GM19438 (cell line): ENCODE data around the gene MXRA5.
"Not testable (repeated sequence)": the region's sequence is repeated elsewhere in the genome, so short reads cannot be mapped to it uniquely, and the experiment has no call there.

ENCODE experiments used
- ATAC-seq: cut with Tn5 transposase; IDR thresholded peaks from one replicate; pipeline ENCODE4 v1.9.1; 2021; ENCODE audit warnings: low read depth; ENCODE audit not compliant: unreplicated experiment

The MXRA5 gene

DNA sequence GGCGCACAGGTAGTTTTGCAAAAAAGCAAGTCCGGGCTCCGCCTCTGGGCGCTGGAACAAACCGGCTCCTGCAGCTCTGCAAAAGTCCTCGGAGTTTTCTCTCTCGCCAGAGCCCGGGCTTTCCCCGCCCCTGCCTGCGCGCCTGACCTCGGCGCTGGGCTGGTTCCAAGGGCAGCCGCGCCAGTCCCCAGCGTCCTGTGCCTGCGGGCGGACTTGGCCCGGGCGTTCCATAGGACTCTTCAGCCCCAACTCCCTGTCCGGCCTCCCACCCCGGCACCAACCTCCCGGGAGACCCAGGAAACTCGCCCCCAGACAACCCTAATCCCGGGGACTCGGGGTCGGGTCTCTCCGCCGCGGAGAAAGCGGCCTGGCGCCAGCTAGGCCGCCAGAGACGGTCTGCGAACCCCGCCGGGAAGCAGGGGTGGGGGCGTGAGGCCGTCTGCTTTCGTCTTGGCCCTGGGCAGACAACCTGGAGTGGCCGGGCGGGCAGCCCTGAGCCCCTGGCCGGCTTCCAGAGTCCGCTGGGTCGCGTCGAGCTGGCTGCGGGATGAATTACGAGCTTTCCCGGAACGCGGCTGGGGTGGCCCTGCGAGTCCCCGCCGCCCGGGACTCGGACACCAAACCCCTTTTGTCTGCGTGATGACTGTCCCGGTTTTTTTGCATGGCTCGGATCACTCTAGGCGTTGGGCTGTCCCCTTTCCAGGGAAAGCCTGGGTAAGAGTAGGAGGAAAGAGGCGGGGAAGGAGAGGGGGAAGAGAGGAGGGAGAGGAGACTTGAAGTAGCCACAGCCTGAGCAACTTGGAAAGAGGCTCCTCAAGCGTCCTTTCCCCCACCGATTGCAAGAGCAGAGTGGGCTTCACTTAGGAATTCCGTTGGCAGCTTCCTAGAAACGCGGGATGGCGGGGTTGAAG, 916 bp downstream of the MXRA5 start:
- no peak for ATAC-seq

DNA sequence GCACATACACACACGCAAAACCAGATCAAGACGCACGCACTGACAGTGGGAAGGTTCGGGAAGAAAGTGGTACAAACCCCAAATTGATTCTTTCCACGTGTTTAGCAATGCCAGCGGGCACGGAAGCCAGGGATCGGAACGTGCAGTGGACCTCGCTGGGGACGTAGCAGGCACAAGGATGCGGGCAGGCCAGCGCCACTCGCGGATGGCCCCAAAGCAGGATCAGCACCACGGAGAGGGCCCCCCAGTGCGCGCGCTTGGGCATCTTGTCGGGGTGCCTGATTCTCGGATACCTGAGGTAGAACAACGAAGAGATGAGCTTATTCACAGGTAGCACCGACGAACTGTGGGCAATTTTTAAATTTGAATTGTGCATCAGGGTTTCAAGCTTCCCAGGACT, 2.9 kb downstream of the MXRA5 start:
- not testable (repeated sequence) for ATAC-seq

DNA sequence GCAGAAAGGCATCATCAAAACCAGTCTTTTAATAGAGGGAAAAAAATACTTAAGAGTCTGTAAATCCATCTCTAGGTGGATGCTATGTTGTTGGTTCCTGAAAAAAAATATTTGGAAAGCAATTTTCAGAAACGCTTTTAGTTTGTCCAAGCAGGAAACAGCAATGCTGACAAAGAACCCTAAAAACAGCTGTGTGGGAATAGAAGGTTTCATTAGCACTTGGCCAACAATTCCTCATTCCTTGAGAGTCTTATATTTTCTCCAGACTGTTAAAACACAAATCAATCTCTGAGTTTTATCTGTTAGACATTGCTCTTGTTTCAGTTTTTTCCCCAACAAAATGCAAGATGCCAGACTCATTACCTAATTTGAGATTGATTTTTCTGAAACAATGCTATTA, 6.4 kb downstream of the MXRA5 start:
- no peak for ATAC-seq

DNA sequence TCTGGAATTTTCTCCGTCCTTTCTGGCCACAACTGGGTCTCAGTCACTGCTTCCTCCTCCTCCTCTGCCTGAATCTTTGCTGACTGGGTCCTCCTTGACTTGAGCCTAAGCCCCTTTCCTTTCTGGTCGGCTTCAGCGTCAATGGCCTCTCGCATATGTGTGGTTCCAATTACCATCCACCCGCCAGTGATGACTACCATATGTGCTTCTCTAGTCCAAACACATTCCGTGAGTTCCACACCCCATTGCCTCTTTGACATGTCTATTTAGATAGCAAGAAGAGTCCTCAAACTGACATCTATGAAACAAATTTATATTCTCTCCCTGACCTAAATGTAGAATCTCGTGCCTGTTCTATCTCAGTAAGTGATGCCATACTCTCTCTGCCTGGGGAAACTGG, 19.8 kb downstream of the MXRA5 start:
- no peak for ATAC-seq

DNA sequence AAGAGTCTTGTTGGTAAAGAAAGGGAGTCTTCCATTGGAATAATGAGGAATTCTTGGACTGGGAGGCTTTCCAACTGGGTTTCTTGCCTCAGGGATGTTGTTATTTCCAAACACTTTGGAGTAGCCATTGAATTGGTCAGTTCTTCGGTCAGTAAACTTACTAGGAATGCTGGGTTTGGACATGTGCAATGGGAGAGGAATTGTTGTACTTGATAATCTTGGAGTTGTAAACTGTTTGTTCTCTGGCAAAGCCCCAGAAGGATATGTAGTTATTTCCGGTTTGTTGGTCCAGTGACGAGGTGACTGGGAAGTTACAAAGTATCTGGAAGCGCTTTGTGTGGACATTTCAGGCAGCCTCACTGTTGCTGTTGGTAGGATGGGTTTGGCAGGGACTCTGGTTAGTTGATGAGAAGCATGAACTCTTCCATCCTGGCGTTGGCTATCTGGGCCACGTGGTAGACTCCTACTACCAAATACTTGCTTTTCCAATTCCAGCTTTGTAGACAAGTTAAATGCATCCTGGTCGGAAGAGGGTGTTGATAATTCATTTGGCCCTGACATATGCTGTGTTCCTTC, 25.9 kb downstream of the MXRA5 start:
- ATAC-seq = no peak

DNA sequence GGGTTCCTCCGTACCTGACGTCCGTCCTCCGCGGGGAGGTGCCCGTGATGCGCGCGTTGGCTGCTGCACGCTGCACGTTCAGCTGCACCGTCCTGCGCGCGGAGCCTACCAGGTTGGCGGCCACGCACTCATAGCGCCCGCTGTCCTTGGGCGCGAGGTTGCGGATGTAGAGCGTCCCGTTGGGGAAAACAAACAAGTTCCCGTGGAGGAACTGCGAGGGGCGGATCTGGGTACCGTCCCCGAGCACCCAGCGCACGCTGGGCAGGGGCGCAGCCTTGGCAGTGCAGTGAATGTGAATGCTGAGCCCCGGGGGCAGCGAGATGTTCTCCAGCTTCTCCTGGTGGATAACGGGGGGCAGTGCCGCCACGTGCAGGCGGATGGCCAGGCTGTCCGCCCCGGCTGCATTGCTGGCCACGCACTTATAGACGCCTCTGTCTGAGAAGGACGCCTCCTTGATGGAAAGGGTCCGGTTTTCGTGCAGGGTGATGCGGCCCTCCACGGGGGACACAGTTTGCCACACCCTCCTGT, 29.2 kb downstream of the MXRA5 start:
- no peak for ATAC-seq

DNA sequence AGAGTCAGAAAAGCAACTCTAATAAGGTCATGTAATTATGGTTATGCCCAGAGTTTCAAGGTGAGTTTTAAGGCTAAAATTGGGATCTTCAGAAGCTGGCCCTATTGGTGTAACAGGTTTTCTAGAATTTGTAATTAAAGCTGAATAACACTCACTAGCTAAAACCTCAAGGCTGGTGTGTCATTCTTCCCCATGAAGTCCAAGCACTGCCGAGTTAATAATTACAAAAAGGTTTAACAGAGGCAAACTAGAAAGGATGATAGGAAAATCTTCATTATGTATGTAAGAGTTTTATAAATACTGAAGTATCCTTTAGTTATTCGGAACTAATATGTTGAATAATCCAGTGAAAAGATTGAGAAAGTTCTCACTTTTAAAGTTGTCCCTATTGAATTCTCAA, 34.3 kb downstream of the MXRA5 start:
- no peak for ATAC-seq

DNA sequence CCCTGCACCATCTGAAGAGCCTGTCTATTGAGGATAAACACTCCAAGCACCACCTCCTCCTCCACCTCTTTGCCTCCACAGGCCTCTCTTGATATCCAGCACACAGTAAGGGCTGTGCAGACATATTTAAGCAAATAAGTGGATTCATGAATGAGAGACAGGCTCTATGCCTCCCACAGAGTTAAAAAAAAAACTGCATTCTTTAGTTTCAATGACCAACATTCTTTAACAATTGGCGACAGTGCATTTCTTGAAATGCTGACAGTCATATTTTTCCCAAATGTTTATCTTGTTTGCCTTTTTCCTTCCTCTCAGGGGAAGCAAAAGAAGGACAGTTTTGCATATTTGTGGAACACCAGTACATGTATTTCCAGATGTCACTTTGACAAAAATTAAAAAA, 38.6 kb downstream of the MXRA5 start:
- no peak for ATAC-seq

DNA sequence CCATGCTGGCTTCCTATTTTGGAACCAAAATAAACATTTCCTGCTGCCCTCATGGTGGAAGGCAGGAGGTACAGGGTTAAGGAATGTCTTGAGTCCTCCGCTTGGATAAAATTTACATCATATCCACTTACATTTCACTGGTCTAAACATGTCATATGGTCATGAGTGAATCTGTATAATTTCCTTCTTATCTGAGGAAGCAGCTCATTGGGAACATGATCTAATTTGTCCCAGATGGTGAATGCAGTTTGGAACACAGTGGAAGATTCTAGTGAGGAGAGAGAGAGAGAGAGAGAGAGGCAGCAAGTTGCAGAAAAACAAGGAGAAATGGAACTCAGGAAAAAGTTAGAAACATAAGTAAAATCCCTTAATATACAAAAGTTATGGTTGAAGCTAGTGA, 46.8 kb downstream of the MXRA5 start:
- ATAC-seq = no peak

DNA sequence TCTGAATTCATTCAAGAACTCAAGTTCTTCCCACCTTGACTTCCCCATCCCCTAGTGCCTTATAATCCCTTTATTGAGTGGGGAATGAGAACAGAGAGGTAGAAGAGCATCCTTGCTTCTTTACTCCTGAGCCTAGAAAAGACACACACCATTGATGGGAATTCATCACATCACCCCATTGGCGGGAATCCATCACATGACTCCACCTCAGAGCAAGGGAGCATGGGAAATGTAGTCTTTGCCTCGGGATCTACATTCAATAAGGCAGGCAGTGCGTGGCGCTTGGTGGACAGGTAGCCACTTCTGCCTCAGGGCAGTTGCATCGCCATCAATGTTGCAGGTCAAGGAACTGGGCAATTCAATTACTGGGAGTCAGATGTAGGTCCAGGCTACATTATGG, 50.7 kb downstream of the MXRA5 start:
- ATAC-seq = no peak

DNA sequence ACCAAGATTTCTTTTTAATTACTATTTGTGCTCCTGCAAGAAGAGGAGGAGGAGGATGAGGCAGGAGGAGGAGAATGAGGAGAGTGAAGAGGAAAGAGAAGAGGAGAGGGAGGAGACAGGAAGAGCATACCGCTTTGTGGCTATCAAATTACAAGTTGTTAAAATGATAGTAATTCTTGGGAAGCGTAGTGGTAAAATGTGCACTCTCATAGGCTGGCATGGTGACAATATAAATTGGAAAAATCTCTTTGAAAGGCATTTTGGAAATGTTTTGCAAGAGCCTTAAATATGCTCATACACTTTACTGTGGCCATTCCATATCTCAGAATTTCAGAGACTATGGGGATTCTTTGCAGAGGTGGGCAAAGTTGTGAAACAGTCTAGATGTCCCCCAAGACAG, 53.2 kb downstream of the MXRA5 start:
- no peak for ATAC-seq

DNA sequence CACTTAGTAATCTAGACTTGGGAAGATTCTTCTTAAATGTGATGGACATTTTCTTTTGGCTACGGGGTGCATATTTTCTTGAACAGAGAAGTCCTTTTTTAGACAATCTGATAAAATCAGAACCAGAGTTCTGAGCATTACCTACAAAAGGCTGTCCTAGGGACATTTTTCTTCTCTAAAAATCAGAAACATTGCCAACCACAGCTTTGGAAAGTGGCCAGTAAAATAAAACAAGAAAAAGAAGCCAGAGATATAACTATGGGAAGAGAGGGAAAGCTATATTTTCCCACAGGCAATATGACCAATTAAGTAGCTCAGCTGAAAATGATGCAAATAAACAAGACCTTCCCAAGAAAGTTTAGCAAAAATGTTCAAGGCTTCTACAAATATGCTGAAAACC, 55.9 kb downstream of the MXRA5 start:
- no peak for ATAC-seq

DNA sequence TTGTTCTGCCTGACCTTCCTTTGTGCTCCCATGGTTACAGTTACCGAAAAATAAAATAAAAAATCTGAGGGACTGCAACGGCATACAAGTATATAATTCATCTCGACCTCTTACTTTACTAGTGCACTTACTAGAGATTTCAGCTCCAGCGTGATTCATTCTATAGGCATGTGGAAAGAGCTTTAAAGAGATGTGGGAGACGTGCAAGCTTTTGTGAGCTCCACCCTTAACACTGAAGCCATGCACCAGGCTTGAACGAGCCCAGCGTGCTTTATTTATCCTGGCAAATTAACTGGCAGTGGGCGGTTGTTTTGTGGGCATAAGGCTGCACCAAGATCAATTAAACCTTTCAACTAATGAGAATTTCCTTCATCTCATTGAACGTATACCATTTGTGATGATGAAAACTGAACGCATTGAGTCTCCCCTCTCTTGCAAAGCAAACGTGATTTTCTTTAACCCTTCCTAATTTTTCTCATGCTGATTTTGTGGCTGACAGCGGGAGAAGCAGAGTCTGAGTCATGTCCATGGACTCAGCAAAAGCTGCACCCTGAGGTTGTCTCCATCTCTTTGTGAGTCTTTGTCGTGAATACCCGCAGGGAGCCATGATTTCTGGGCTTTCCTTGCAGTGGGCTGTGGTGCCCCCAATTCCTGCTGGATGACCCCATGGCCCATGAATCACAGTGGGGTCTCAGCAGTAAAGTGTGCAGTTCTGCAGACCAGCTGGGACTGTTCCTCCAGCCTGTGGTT, 60.1 kb downstream of the MXRA5 start:
- ATAC-seq = no peak

DNA sequence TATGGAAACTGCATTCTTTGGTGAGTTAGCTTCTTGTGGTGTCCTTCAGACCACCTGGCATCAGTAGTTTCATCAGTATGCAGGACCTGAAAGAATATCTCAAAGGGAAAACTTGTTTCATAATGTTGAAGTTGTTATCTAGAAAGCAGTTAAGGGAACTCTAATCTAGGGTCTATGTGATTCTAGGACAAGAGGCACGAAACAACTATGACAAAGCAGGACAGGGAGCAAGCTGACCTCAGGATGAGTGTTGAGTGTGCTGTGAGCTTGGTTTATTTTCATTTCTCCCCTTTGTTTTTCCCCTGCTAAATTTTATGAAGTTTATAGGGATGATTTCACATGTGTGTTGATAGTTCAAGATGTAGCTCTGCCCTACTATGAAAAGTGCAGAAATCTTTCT, 65.7 kb downstream of the MXRA5 start:
- no peak for ATAC-seq

DNA sequence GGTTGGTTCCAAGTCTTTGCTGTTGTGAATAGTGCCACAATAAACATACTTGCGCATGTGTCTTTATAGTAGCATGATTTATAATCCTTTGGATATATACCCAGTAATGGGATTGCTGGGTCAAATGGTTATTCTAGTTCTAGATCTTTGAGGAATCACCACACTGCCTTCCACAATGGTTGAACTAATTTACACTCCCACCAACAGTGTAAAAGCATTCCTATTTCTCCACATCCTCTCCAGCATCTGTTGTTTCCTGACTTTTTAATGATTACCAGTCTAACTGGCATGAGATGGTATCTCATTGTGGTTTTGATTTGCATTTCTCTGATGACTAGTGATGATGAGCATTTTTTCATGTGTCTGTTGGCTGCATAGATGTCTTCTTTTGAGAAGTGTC, 72.8 kb downstream of the MXRA5 start:
- ATAC-seq = not testable (repeated sequence)

DNA sequence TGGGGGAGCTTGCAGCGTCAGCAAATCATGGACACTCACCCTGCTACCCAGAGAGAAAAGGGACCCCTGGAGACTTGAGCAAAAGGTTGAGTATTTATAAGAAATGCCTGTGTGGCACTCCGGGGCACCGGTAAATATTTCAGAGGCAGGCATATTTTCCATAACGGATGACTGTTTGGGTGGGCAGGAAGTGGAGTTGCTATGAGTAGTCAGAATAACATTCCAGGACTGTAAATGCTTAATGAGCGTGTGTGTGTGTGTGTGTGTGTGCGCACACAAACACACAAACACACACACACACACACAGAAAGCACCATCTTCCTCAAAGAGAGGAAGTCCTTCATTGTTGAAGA, 74.6 kb downstream of the MXRA5 start:
- no peak for ATAC-seq

DNA sequence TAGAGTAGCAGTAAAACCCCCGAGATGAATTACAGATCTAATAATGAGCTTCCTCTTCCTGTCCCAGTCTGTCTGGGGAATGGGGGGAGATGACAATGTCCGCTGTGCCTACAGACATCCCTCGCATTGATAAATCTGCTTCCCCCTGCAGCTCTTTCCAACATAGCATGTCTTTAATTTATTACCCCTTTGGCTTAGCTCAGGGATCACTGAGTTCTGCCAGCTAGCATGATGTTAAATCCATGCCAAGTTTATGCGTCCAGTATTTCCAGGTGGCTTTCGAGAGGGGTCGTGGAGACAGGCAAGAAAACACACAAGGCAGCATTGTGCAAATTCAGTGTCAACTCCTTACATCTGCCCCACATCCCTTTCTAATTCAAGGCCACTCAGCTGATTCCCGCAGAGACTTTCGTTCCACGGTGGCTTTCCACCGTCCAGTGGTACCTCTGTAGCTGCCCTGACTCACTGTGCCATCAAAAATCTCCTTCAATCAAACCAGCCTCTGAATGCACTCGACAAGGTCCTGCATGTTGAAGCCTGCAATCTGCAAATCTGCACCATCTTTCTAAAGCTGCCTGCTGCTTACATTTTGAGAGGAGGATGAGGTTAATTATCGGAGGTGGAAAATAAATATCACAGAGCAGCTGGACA, 75.1 kb downstream of the MXRA5 start:
- ATAC-seq = no peak

DNA sequence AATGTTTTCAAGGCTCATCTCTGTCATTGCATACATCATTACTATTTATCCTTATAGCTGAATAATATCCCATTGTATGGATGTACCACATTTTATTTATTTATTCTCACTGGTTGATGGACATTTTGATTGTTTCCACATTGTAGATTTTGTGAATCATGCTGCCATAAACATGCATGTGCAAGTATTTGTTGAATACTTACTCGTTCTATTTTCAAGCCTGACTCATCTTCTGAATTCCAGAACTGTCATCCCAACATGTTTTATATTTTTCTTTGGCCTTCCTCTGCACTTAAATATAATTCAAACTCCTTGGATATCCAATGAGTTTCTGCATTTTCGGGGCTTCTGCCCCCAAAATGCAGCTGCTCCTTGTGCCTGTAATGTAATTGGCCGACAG, 77.6 kb downstream of the MXRA5 start:
- no peak for ATAC-seq

DNA sequence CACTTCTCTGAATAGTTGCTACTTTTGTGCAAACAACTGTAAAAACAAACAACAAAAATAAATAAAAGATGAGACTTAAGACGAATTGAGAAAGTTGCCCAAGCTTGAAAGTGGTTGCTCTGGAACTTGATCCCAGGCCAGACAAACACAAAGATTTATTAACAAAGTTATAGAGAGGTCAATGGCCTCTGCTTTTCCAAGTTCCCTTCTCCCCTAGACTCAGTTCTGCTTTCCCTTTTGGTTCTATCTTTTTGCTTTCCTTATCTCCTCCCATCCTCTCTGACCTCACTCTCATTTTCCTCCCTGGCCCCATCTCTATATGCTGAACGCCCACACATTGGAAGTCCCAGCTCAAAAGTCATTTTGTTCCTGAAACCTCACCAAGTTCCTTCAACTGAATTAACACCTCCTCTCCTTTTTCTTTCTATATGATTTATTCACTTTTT, 82.7 kb downstream of the MXRA5 start:
- no peak for ATAC-seq

DNA sequence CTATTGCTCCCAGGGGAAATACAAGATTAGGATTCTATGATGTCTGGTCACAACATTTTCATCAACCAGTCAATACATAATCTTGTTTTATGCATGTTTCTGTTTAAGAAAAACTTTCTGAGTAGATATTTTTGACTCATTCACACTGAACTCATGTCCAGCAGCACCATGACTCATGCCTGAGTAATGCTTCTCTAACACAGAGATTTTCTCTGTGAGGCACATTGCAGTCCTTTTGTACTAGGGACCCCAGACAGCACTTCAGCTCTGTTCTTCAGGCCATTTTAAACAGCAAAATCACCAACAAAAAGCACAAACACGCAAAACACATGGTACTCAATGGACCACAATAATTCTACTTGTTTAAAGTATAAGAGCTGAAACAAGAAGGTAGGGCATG, 83.6 kb downstream of the MXRA5 start:
- no peak for ATAC-seq
